ENCODE data around the gene ANKRD13B.

The ANKRD13B gene

DNA sequence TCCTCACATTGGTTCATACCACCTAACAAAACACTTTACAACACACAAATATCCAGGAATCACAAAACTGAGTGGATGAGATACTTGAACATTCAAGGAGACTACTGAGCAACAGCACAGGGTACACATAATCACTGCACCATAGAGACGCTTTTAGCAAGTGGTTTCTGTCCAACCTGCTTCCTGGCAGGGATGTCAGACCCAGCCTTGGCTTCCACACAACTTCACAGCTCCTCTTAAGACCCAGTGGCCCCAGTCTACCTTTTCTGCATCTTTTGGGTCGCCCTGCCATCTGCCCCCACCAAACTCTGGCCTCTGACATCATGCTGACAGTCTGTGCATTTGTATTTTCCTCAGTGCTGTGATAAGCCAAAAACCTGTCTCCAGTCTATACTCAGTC, 35.7 kb downstream of the ANKRD13B start:
- TF ChIP-seq CREB1 (IDR thresholded peaks at IDR 0.05; ENCODE audit: low read depth) = no peak
- TF ChIP-seq, protein P1, sequence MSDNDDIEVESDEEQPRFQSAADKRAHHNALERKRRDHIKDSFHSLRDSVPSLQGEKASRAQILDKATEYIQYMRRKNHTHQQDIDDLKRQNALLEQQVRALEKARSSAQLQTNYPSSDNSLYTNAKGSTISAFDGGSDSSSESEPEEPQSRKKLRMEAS (IDR thresholded peaks at IDR 0.05) = no peak
- TF ChIP-seq EGR1 (IDR thresholded peaks at IDR 0.05) = no peak
- TF ChIP-seq USF1 (IDR thresholded peaks at IDR 0.05) = no peak
- TF ChIP-seq RAD21 (IDR thresholded peaks at IDR 0.05; ENCODE audit: low read depth) = no peak
- TF ChIP-seq TAF1 (IDR thresholded peaks at IDR 0.05; ENCODE audit: low read depth) = no peak
- no peak for TF ChIP-seq ZBTB7A (IDR thresholded peaks at IDR 0.05; ENCODE audit: low read depth)
- no peak for TF ChIP-seq REST (IDR thresholded peaks at IDR 0.05; ENCODE audit: low read depth)

DNA sequence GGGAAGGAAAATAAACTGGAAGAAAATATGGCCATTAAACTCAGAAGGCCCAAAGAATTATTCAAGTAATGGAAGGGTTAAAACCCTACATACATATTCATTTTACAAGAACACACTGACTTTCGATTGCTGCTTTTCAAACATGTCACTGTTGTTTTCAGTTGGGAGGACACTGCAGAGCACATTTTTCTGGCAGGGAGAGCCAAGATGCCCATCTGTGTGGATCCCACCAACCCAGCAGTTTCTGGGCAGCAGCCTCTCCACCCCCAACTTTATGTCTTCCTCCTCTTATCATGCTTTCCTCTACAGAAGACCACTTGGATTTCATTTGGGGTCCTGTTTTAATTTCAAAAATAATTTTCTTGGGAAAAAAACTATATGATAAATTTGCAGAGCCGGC, 36.9 kb downstream of the ANKRD13B start:
- TF ChIP-seq CEBPB (IDR thresholded peaks at IDR 0.05) (no peak), FOXM1 (IDR thresholded peaks at IDR 0.05; ENCODE audit: borderline replicate concordance, low read depth) (no peak), YY1 (IDR thresholded peaks at IDR 0.05; ENCODE audit: low read depth) (no peak), RAD21 (IDR thresholded peaks at IDR 0.05; ENCODE audit: low read depth) (no peak), EGR1 (IDR thresholded peaks at IDR 0.05) (no peak), TAF1 (IDR thresholded peaks at IDR 0.05; ENCODE audit: low read depth) (no peak), USF1 (IDR thresholded peaks at IDR 0.05) (no peak), CREB1 (IDR thresholded peaks at IDR 0.05; ENCODE audit: low read depth) (no peak), TEAD4 (IDR thresholded peaks at IDR 0.05) (no peak)

DNA sequence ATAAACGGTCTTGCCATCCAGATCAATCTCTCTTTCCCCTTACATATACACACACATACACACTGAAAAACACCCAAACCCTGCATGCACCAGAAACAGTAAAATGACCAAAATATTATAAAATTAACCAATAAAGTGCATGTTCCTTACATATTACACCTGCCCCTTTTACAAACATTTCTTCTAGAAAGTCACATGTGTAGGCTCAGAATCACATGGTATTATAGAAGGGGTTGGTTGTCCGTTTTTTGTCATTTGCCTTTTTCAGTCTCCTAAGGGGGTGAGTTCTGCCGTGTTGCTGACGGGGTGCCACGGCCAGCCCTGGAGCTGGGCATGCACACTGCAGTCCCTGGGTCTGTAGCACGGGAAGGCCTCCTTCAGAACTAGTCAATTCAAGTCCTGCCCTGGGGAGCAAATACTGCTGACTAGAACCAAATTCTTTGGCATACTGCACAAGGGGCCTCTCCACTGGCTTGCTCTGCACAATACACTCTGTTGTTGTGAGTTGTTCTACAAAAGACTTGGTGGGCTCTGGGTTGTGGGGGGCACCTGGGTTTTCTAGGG, 37.8 kb downstream of the ANKRD13B start:
- TF ChIP-seq EP300 (IDR thresholded peaks at IDR 0.05; ENCODE audit: borderline replicate concordance) = no peak
- TF ChIP-seq ZBTB7A (IDR thresholded peaks at IDR 0.05; ENCODE audit: low read depth) = no peak
- no peak for TF ChIP-seq TEAD4 (IDR thresholded peaks at IDR 0.05)
- TF ChIP-seq EGR1 (IDR thresholded peaks at IDR 0.05) = no peak
- TF ChIP-seq USF1 (IDR thresholded peaks at IDR 0.05) = no peak
- TF ChIP-seq YY1 (IDR thresholded peaks at IDR 0.05; ENCODE audit: low read depth) = no peak
- TF ChIP-seq, protein P1 (IDR thresholded peaks at IDR 0.05) = no peak
- TF ChIP-seq TCF12 (IDR thresholded peaks at IDR 0.05; ENCODE audit: low read depth) = no peak
- TF ChIP-seq RAD21 (IDR thresholded peaks at IDR 0.05; ENCODE audit: low read depth) = no peak
- no peak for TF ChIP-seq REST (IDR thresholded peaks at IDR 0.05; ENCODE audit: low read depth)
- TF ChIP-seq TAF1 (IDR thresholded peaks at IDR 0.05; ENCODE audit: low read depth) = no peak
- TF ChIP-seq FOXM1 (IDR thresholded peaks at IDR 0.05; ENCODE audit: borderline replicate concordance, low read depth) = no peak
- no peak for TF ChIP-seq NFIC (IDR thresholded peaks at IDR 0.05)
- no peak for TF ChIP-seq CREB1 (IDR thresholded peaks at IDR 0.05; ENCODE audit: low read depth)
- no peak for TF ChIP-seq CEBPB (IDR thresholded peaks at IDR 0.05)

GRCh38 chr17:29633886-29634285, 41.0 kb downstream of the ANKRD13B start:
- TF ChIP-seq RAD21 (IDR thresholded peaks at IDR 0.05; ENCODE audit: low read depth) (no peak), ZBTB7A (IDR thresholded peaks at IDR 0.05; ENCODE audit: low read depth) (no peak), CREB1 (IDR thresholded peaks at IDR 0.05; ENCODE audit: low read depth) (no peak), FOXM1 (IDR thresholded peaks at IDR 0.05; ENCODE audit: borderline replicate concordance, low read depth) (no peak), YY1 (IDR thresholded peaks at IDR 0.05; ENCODE audit: low read depth) (no peak)

DNA sequence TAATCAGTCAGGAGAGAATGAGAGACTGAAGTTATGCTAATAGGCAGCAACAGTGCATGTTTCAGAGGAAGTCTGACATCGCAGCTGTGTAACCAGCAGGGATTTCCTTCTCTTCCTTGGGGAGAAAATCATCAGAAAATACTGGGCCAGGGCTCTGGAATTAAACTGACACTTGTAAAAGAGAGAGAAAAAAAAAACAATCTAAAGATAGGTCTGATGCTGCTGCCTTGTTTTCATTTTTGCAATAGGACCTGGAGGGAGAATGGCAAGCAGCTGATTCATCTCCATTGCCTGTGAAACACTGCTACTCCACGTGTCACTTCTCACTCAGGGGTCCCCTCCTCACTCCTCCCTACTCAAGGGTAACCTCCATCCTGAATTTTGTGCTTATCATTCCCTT, 47.5 kb downstream of the ANKRD13B start:
- TF ChIP-seq EP300 (IDR thresholded peaks at IDR 0.05; ENCODE audit: borderline replicate concordance) (no peak), FOXM1 (IDR thresholded peaks at IDR 0.05; ENCODE audit: borderline replicate concordance, low read depth) (no peak), REST (IDR thresholded peaks at IDR 0.05; ENCODE audit: low read depth) (no peak), CEBPB (IDR thresholded peaks at IDR 0.05) (no peak), TEAD4 (IDR thresholded peaks at IDR 0.05) (no peak), RAD21 (IDR thresholded peaks at IDR 0.05; ENCODE audit: low read depth) (no peak), ZBTB7A (IDR thresholded peaks at IDR 0.05; ENCODE audit: low read depth) (no peak), USF1 (IDR thresholded peaks at IDR 0.05) (no peak), YY1 (IDR thresholded peaks at IDR 0.05; ENCODE audit: low read depth) (no peak), TAF1 (IDR thresholded peaks at IDR 0.05; ENCODE audit: low read depth) (no peak), CREB1 (IDR thresholded peaks at IDR 0.05; ENCODE audit: low read depth) (no peak), NFIC (IDR thresholded peaks at IDR 0.05) (no peak), TCF12 (IDR thresholded peaks at IDR 0.05; ENCODE audit: low read depth) (no peak), EGR1 (IDR thresholded peaks at IDR 0.05) (no peak)
- TF ChIP-seq, protein P1 (IDR thresholded peaks at IDR 0.05) = no peak

Data from Ishikawa (cell line).